Measurements from ENCODE around the gene OOSP4B. TPM values are rescaled to one million over a fixed set of nuclear protein-coding genes. Genes with fewer than 3 reads are reported as not detected.

Gene OOSP4B
- total RNA-seq, 1 donor from 2014 or later, result not detected

DNA sequence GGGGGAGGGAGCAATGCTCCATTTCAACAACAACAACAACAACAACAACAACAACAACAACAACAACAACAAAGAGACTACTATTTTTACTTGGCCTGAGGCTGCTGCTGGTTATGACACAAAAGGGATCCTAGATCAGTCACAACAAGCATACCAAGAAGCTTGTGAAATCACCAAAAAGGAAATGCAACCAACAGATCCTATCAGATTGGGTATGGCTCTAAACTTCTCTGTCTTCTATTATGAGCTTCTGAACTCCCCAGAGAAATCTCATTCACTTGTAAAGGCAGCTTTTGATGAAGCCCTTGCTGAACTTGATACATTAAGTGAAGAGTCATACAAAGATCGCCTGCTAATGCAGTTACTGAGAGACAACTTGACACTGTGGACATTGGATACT is 61.0 kb downstream of the OOSP4B start:
- Mint-ChIP-seq H3K9me3 (no peaks in the 10 kb centered on the region), H3K4me1 (no peaks in the 10 kb centered on the region), H3K27ac (no peak overlapping the region), H3K27me3 (ENCODE audit: insufficient read depth, low read depth) (peaks cover 2% of the 10 kb centered on the region), H3K4me3 (no peak overlapping the region), H3K36me3 (no peaks in the 10 kb centered on the region)
- no peak overlapping the region for H3K9ac ChIP-seq
- no peak overlapping the region for H3K4me3 ChIP-seq
- H3K4me1 ChIP-seq, result no peaks in the 10 kb centered on the region
- no peak overlapping the region for H3K27ac ChIP-seq
- H3F3A ChIP-seq (ENCODE audit: low read depth), result no peaks in the 10 kb centered on the region
- DNase-seq (ENCODE audit: low spot score), result no peak
- H3K9me3 ChIP-seq (ENCODE audit: low read depth), result no peaks in the 10 kb centered on the region
- no peaks in the 10 kb centered on the region for H3K79me2 ChIP-seq (ENCODE audit: low read depth)
- TF ChIP-seq, protein P1, sequence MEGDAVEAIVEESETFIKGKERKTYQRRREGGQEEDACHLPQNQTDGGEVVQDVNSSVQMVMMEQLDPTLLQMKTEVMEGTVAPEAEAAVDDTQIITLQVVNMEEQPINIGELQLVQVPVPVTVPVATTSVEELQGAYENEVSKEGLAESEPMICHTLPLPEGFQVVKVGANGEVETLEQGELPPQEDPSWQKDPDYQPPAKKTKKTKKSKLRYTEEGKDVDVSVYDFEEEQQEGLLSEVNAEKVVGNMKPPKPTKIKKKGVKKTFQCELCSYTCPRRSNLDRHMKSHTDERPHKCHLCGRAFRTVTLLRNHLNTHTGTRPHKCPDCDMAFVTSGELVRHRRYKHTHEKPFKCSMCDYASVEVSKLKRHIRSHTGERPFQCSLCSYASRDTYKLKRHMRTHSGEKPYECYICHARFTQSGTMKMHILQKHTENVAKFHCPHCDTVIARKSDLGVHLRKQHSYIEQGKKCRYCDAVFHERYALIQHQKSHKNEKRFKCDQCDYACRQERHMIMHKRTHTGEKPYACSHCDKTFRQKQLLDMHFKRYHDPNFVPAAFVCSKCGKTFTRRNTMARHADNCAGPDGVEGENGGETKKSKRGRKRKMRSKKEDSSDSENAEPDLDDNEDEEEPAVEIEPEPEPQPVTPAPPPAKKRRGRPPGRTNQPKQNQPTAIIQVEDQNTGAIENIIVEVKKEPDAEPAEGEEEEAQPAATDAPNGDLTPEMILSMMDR (IDR thresholded peaks at IDR 0.05), result no peak
- TF ChIP-seq EZH2 (IDR thresholded peaks at IDR 0.05) (no peak), EZH2phosphoT487 (IDR thresholded peaks at IDR 0.05) (no peak)
- H3K4me2 ChIP-seq, result no peak overlapping the region
- H4K20me1 ChIP-seq (ENCODE audit: low read depth), result no peaks in the 10 kb centered on the region
- H3K36me3 ChIP-seq, result no peaks in the 10 kb centered on the region
- no peaks in the 10 kb centered on the region for H3K27me3 ChIP-seq
- no peak overlapping the region for H2AFZ ChIP-seq (replicated peaks)

DNA sequence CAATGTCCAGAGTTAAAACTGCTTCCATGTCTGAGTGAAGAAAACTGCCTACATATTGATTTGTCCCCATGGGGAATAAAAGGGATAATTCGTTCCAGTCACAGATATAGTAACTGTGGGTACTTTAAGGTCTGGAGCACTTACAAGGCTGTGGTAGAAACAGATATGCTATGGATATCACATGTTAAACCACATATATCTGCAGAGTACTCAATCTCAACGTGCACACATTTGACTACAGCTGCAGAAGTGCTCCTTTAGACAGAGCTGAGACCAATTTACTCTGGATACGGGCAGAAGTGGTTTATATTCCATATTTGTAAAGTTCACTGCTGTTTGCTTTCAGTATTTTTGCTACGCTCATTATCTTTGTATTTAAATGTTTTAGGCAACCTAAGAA is 61.8 kb downstream of the OOSP4B start:
- no peak for DNase-seq (ENCODE audit: low spot score)
- no peaks in the 10 kb centered on the region for H3K9me3 ChIP-seq (ENCODE audit: low read depth)

GRCh38 chr11:60080535-60080934 is 63.6 kb downstream of the OOSP4B start:
- H3K4me1 ChIP-seq, result no peaks in the 10 kb centered on the region
- H3K4me1 Mint-ChIP-seq, result no peaks in the 10 kb centered on the region
- H4K20me1 ChIP-seq (ENCODE audit: low read depth), result no peaks in the 10 kb centered on the region
- peaks cover 2% of the 10 kb centered on the region for H3K27me3 Mint-ChIP-seq (ENCODE audit: insufficient read depth, low read depth)
- no peaks in the 10 kb centered on the region for H3K36me3 ChIP-seq
- no peak overlapping the region for H3K4me2 ChIP-seq
- H3K4me3 Mint-ChIP-seq, result no peak overlapping the region
- no peaks in the 10 kb centered on the region for H3K36me3 Mint-ChIP-seq
- no peak overlapping the region for H2AFZ ChIP-seq (replicated peaks)
- no peak for TF ChIP-seq EZH2 (IDR thresholded peaks at IDR 0.05)
- TF ChIP-seq, protein P1 (IDR thresholded peaks at IDR 0.05), result no peak
- no peak for TF ChIP-seq EZH2phosphoT487 (IDR thresholded peaks at IDR 0.05)
- no peak overlapping the region for H3K4me3 ChIP-seq
- no peaks in the 10 kb centered on the region for H3K27me3 ChIP-seq
- H3K9me3 Mint-ChIP-seq, result no peaks in the 10 kb centered on the region
- no peaks in the 10 kb centered on the region for H3F3A ChIP-seq (ENCODE audit: low read depth)
- no peaks in the 10 kb centered on the region for H3K79me2 ChIP-seq (ENCODE audit: low read depth)
- no peaks in the 10 kb centered on the region for H3K9me3 ChIP-seq (ENCODE audit: low read depth)
- no peak overlapping the region for H3K27ac ChIP-seq
- DNase-seq (ENCODE audit: low spot score), result no peak
- no peak overlapping the region for H3K27ac Mint-ChIP-seq
- no peak overlapping the region for H3K9ac ChIP-seq

More for the DNA sequence above, 61.8 kb downstream of the OOSP4B start:
- H3K79me2 ChIP-seq (ENCODE audit: low read depth), result no peaks in the 10 kb centered on the region
- H3K4me1 Mint-ChIP-seq, result no peaks in the 10 kb centered on the region
- H3K27me3 ChIP-seq, result no peaks in the 10 kb centered on the region
- H3K27ac ChIP-seq, result no peak overlapping the region
- no peak overlapping the region for H3K4me3 Mint-ChIP-seq
- TF ChIP-seq EZH2 (IDR thresholded peaks at IDR 0.05), result no peak
- TF ChIP-seq, protein P1 (IDR thresholded peaks at IDR 0.05), result no peak
- no peak for TF ChIP-seq EZH2phosphoT487 (IDR thresholded peaks at IDR 0.05)
- H3K4me3 ChIP-seq, result no peak overlapping the region
- H3K4me2 ChIP-seq, result no peak overlapping the region
- no peaks in the 10 kb centered on the region for H3K36me3 ChIP-seq
- H3K9ac ChIP-seq, result no peak overlapping the region
- no peaks in the 10 kb centered on the region for H3K4me1 ChIP-seq
- H2AFZ ChIP-seq (replicated peaks), result no peak overlapping the region
- H4K20me1 ChIP-seq (ENCODE audit: low read depth), result no peaks in the 10 kb centered on the region
- no peak overlapping the region for H3K27ac Mint-ChIP-seq
- no peaks in the 10 kb centered on the region for H3F3A ChIP-seq (ENCODE audit: low read depth)
- no peaks in the 10 kb centered on the region for H3K9me3 Mint-ChIP-seq
- H3K36me3 Mint-ChIP-seq, result no peaks in the 10 kb centered on the region
- H3K27me3 Mint-ChIP-seq (ENCODE audit: insufficient read depth, low read depth), result peaks cover 2% of the 10 kb centered on the region

Other genes with a start within 250 kb of the OOSP4B start
- 42.3 and 49.8 TPM in 2 replicates for gene MRPL16, start 206.4 kb upstream of the OOSP4B start, total RNA-seq (ENCODE audit: low replicate concordance)
- gene CBLIF, start 171.7 kb upstream of the OOSP4B start, total RNA-seq (ENCODE audit: low replicate concordance), result not detected in 2 replicates
- gene TCN1, start 150.7 kb upstream of the OOSP4B start, total RNA-seq (ENCODE audit: low replicate concordance), result not detected in 2 replicates
- not detected in 2 replicates for gene OOSP3, start 138.4 kb upstream of the OOSP4B start, total RNA-seq (ENCODE audit: low replicate concordance)
- not detected in 2 replicates for gene OOSP1, start 78.7 kb upstream of the OOSP4B start, total RNA-seq (ENCODE audit: low replicate concordance)
- not detected in 2 replicates for gene OOSP4A, start 53.1 kb upstream of the OOSP4B start, total RNA-seq (ENCODE audit: low replicate concordance)
- gene OOSP2, start 23.2 kb downstream of the OOSP4B start, total RNA-seq (ENCODE audit: low replicate concordance), result not detected in 2 replicates
- gene MS4A3, start 39.5 kb downstream of the OOSP4B start, total RNA-seq (ENCODE audit: low replicate concordance), result not detected in 2 replicates
- gene MS4A2, start 71.5 kb downstream of the OOSP4B start, total RNA-seq (ENCODE audit: low replicate concordance), result not detected in 2 replicates
- gene MS4A6A, start 165.9 kb downstream of the OOSP4B start, total RNA-seq (ENCODE audit: low replicate concordance), result not detected in 2 replicates
- not detected in 2 replicates for gene MS4A4E, start 226.0 kb downstream of the OOSP4B start, total RNA-seq (ENCODE audit: low replicate concordance)

All from neural progenitor cell (in vitro differentiated cells).